ENCODE results near the gene SMG6.
A peak's percentile ranks its signal among the peaks of the same experiment; 100 is the strongest.

Gene SMG6

GRCh38 chr17:2030779-2031163, 272.8 kb downstream of the SMG6 start:
- DNase-seq = peak; percentile 87
- Histone ChIP-seq H3K9me3 (ENCODE audit: severe bottlenecking) (no peaks in the 10 kb centered on the region), H3K36me3 (peaks cover 7% of the 10 kb centered on the region; the same call in 1 of the 2 replicates), H3K27me3 (ENCODE audit: insufficient read depth, low read depth, severe bottlenecking) (no peaks in the 10 kb centered on the region), H3K27ac (peak overlapping the region; percentile 77), H3K4me3 (ENCODE audit: low read depth, low read length) (peak overlapping the region; percentile 92)
- TF ChIP-seq CTCF (IDR thresholded peaks at IDR 0.05; ENCODE audit: low read depth, low read length) = peak; percentile 75

DNA sequence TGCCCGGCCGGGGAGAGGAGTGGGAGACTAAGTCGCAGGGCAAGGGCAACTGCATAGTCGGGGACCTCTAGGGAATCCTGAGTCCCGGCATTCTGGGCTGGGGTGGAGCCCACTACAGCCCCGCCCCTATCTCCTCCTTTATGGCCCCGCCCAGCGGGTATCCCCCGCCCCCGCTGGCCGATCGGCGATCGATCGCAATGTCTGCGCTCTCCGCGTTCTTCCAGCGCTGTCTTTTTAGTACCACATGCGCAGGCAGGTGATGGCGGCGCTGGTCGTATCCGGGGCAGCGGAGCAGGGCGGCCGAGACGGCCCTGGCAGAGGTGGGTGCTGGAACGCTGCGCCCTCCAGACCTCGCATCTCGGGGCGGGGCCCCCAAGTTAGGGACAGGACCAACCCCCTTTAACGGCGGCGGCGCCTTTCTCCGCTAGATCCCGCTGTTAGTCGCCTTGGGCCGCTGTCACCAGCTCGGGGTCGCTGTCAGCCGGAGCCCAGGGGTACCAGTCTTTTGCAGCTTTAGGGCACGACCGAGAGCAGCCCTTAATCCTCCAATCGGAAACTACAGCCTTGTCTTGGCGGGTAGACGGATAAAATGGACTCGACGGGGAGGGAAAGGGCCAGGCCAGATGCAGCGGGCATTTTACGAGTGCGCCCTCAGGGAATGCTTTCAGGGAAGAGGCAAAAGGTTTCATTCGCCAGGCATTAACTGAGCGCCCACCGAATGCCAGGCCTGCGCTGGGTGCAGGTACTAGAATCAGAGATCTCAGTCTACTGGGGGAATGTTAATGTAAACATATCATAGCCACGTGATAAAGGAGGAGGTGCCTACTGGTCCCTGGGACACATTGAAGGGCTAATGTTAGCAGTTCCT, 273.4 kb downstream of the SMG6 start, which contains the start of gene DPH1:
TSS of gene DPH1 (plus strand) at position 243 of the 868 bp plus-strand sequence. CDS start at position 260, 17 bp downstream.
- peaks cover 7% of the 10 kb centered on the region; the same call in 1 of the 2 replicates for H3K36me3 ChIP-seq
- no peaks in the 10 kb centered on the region for H3K27me3 ChIP-seq (ENCODE audit: insufficient read depth, low read depth, severe bottlenecking)
- H3K27ac ChIP-seq = peak within 1 kb of the TSS; percentile 77
- peak; percentile 86 for DNase-seq
- H3K4me3 ChIP-seq (ENCODE audit: low read depth, low read length) = peak within 1 kb of the TSS; percentile 92
- no peak for TF ChIP-seq CTCF (IDR thresholded peaks at IDR 0.05; ENCODE audit: low read depth, low read length)
- no peaks in the 10 kb centered on the region for H3K9me3 ChIP-seq (ENCODE audit: severe bottlenecking)

- no peak for DNase-seq
- H3K9me3 ChIP-seq (ENCODE audit: severe bottlenecking) = no peaks in the 10 kb centered on the region
- H3K4me3 ChIP-seq (ENCODE audit: low read depth, low read length) = no peak overlapping the region
- H3K27me3 ChIP-seq (ENCODE audit: insufficient read depth, low read depth, severe bottlenecking) = no peaks in the 10 kb centered on the region
- TF ChIP-seq CTCF (IDR thresholded peaks at IDR 0.05; ENCODE audit: low read depth, low read length) = no peak
- peaks cover 7% of the 10 kb centered on the region; the same call in 1 of the 2 replicates for H3K36me3 ChIP-seq
- no peak overlapping the region for H3K27ac ChIP-seq
Measured at GRCh38 chr17:2028737-2029136, 274.8 kb downstream of the SMG6 start.

GRCh38 chr17:2028234-2028614, 275.4 kb downstream of the SMG6 start:
- Histone ChIP-seq H3K4me3 (ENCODE audit: low read depth, low read length) (no peak overlapping the region), H3K9me3 (ENCODE audit: severe bottlenecking) (no peaks in the 10 kb centered on the region), H3K27ac (no peak overlapping the region), H3K27me3 (ENCODE audit: insufficient read depth, low read depth, severe bottlenecking) (no peaks in the 10 kb centered on the region), H3K36me3 (peaks cover 7% of the 10 kb centered on the region; the same call in 1 of the 2 replicates)
- DNase-seq = no peak
- TF ChIP-seq CTCF (IDR thresholded peaks at IDR 0.05; ENCODE audit: low read depth, low read length) = no peak

DNA sequence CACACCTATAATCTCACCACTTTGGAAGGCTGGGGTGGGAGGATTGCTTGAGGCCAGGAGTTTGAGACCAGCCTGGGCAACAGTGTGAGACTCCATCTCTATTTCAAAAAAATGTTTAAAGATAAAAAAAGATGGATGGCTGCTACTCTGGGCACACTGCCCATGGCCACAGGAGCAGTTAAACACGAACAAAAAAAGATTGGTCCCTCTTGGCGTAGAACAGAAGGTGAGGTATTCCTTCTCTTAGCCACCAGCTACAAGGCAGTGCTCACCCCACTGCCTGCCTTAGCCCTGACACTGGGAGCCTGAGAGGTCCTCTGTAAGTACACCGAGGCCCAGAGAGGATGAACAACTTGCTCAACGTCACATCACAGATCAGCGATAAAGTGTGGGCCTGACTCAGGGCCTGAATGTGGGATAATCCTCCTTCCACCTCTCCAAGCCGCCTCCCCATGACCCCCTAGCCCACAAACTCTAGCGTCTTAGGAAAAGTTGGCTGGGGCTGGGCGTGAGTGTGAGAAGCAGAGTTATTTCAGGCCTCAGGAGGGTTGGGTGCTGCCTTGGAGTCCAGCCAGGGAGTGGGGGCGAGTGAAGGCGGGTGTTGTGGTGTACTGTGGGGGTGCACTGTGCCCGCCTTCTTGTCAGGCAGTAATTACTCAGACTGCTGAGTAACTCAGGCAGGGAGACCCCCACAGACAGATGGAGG, 275.9 kb downstream of the SMG6 start:
- Histone ChIP-seq H3K9me3 (ENCODE audit: severe bottlenecking) (no peaks in the 10 kb centered on the region), H3K27me3 (ENCODE audit: insufficient read depth, low read depth, severe bottlenecking) (no peaks in the 10 kb centered on the region), H3K36me3 (peaks cover 7% of the 10 kb centered on the region; the same call in 1 of the 2 replicates), H3K4me3 (ENCODE audit: low read depth, low read length) (no peak overlapping the region), H3K27ac (no peak overlapping the region)
- TF ChIP-seq CTCF (IDR thresholded peaks at IDR 0.05; ENCODE audit: low read depth, low read length) = no peak
- no peak for DNase-seq
